Measurements from ENCODE around the gene DNAJA1.
"Not testable (repeated sequence)": the region's sequence is repeated elsewhere in the genome, so short reads cannot be mapped to it uniquely, and the experiment has no call there.

DNAJA1 gene

DNA sequence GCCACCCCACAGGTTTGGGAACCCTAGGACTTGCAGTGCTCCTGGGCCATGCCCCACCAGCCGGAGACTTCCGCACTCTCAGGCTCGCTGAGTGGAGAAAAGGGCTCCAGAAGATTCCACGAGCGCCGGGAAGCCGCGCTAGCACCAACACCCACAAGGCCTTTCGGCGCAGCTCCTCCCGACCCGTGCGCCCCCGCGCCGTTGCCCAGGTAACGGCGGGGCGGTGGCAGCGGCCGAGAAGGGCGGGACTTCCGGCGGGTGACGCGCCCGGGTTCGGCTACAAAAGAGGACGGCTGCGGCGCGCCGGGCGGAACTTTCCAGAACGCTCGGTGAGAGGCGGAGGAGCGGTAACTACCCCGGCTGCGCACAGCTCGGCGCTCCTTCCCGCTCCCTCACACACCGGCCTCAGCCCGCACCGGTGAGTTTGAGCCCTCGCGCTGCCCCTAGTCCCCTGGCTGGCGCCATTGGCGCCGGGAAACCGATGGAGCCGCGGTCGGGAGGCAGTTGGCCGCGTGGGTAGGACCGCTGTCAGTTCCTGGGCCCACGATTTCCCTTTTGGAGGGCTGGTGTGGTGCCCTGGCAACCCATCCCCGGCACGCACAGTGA is at the start of gene DNAJA1:
Gene DNAJA1 (plus strand): TSS at position 308 of the 606 bp plus-strand sequence. CDS start 1,212 bp downstream, outside the sequence.
- peak; percentile 99 for DNase-seq

DNA sequence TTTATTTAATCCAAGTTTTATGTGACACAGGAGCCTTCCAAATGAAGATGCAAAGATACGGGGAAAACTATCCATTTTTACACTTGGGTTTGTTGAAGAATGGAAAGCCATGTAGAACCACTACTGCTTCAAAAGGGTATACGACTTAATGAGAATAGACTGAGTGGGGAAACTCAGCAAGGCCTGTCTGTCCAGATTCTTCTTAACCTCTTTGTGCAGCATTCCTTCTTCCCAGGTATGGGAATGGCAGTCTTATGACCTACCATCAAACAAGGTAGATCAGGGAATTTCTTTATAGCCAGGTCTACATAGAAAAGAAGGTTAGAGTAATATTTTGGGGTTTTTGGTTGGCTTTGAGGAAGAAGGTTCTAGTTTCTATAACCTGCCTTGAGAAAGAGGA is 47.0 kb upstream of the DNAJA1 start:
- DNase-seq, result no peak

DNA sequence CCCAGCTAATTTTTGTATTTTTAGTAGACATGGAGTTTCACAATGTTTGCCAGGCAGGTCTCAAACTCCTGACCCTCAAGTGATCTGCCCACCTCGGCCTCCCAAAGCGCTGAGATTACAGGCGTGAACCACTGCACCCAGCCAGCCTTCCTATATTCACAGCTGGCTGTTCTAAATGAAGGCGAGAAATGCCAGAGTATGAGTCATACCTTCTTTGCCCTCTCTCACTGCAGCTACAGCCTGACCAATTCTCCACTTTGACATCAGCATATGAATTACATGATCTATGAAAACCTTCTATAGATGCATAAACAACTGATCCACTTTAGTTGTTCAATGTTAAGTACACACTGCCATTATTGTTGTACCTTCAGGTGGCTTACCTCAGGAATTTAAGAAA is 38.1 kb upstream of the DNAJA1 start:
- DNase-seq, result no peak

DNA sequence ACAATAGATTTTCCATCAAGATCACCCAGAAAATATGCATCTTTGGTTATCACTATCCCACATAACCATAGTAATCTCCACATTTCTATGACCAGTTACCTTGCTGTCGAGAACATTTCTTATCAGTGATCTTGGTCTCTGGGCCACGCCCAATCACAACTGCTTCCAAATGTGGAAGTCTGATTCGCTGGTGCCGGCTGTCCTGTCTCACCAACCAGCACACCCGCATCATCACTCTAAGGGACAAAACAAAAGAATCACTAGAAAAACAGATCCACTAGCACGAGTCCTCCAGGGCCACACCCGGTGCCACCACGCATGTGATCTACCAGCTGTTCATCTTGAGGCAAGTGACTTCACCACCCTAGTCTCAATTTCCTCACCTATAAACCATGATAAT is 35.4 kb upstream of the DNAJA1 start:
- DNase-seq, result no peak

DNA sequence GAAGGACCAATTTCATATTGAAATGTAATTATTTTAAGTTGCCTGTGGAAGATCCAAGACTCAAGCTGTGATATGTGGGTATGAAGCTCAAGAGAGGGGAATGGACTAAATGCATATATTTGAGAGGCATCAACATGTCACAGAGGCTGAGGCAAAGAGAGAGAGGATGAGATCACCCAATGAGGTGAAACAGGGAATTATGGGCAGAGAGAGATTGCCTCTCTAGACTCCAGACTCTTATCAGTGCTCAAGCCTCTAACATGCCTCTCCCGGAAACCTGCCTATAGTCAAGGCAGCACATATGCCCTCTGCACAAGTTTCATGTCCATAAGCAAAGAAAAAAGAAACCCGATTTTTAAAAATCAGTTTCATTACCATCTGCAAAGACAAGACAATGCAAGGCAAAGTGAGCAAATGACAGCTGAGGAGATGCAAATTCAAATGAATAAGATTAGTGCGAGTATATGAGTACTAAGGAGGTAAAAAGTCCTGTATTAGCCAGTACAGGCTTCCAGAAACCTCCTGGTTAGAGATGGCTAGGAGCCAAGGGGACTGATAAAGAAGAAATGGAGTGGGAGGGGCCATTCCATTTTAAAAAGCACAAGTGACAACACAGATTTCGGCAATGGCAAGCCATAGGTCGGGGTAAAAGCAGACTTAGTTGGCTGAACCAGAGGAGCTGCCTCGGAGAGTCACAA is 33.0 kb upstream of the DNAJA1 start:
- no peak for DNase-seq

DNA sequence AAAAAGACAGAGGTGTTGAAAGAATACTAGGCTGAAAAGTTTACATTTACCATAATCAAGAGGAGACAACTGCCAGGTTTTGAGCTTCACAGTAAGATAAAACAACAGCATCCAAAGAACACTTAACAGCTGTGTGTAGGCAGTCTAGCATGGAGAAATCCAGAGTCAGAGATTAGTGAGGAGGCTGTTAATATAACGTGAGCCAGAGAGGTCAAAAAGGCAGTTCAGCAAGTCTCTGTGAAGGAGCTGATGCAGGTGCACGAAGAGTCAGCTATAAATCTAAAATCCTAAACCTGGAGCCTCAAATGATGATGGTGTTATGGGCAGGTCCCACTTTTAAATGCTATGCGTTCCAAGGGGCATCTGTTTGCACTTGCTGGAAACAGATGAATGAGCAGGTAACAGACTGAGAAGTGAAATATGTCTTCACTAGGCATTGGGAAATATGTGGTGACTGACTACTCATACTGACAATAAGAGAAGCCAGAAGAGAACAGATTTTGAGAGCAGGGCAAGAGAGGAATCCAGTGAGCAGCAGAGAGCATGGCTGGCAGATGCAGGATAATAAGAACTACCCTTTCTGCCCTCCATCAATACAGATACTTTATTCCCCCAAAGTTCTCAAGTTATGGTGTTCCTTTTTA is 32.4 kb upstream of the DNAJA1 start:
- no peak for DNase-seq

DNA sequence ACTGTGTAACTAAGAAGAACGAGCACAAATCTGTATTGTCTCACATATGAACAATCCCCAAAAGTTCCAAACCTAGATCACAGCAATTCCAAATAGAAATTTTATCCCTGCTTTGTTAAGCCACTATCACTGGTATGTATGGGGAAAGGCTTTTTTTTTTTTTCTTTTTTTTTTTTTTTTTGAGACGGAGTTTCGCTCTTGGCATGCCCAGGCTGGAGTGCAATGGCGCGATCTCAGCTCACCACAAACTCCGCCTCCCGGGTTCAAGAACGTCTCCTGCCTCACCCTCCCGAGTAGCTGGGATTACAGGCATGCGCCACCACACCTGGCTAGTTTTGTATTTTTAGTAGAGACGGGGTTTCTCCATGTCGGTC is 24.4 kb upstream of the DNAJA1 start:
- not testable (repeated sequence) for DNase-seq

DNA sequence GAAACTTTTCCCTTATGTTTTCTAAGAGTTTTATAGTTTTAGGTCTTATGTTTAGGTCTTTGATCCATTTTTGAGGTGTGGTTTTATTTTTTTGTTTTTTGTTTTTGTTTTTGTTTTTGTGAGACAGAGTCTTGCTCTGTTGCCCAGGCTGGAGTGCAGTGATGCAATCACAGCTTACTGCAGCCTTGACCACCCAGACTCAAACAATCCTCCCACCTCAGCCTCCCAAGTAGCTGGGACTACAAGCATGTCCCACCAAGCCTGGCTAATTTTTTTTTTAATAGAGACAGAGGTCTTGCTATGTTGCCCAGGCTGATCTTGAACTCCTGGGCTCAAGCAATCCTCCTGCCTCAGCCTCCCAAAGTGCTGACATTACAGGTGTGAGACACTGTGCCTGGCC is 19.7 kb upstream of the DNAJA1 start:
- DNase-seq, result not testable (repeated sequence)

DNA sequence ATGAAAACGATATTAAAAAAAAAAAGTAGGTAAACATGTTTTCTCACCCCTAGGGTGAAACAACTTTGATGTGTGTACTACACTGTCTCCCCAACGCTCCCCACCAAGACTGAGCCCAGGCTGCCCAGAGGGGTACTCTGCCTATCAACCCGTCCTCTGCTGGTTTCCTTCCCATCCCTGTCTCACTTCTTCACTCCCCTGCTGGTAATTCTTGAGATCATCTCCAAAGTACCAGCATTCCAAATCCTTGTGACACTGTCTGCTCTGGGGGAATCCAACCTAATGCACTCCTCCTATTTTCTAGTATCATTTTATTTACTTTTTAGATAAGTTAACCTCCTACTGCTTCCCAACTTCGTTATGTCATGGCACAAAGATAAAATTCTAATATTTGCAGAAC is 17.3 kb upstream of the DNAJA1 start:
- DNase-seq, result no peak

DNA sequence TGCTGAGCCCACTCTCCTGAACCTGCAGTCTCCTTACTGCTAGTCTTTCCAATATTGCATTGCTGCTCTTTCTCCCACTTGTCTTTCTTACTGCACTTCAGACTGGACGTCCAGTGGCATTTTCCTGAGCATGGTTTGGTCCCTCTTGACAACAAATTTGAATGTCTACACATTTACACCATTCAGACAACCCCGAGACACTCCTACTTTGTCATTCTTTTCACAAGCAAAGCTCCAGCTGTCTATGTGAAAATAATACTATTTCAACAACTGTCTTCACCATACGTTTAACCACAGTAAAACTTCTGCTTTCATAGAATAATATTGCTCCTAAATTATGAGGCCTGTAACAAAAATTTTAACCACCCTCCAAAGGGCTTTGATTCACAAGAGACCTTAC is 13.2 kb upstream of the DNAJA1 start:
- DNase-seq, result no peak

DNA sequence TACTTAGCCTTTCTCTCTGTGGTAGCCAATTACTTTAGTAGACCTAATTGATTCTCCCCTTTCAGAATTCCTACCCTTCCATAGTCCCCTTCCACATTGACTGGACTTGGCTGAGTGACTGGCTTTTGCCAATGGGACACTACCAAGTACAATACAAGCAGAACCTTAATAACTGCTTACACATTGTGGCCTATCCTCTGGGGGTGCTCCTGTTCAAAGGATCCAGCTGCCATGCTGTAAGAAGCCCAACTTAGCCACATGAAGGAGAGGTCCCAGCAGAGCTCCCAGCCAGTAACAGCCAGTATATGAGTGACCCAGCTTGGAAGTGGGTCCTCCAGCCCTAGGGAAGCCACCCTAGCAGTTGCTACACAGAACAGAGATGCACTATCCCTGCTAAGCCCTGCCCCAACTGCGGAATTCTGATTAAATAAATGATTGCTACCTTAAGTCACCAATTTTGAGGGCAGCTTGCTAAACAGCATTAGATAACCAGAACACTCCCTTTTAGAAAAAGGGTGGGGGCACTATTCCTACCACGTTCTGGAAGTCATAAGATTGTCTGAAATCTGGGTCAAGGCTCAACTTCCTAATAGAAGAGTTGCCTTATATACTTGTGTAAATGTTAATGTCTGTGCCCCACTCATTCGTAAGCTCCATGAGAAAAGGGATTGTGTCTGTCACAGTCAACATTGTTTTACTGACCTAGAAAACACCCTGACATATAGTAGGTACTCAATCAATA is 12.6 kb upstream of the DNAJA1 start:
- DNase-seq, result no peak

DNA sequence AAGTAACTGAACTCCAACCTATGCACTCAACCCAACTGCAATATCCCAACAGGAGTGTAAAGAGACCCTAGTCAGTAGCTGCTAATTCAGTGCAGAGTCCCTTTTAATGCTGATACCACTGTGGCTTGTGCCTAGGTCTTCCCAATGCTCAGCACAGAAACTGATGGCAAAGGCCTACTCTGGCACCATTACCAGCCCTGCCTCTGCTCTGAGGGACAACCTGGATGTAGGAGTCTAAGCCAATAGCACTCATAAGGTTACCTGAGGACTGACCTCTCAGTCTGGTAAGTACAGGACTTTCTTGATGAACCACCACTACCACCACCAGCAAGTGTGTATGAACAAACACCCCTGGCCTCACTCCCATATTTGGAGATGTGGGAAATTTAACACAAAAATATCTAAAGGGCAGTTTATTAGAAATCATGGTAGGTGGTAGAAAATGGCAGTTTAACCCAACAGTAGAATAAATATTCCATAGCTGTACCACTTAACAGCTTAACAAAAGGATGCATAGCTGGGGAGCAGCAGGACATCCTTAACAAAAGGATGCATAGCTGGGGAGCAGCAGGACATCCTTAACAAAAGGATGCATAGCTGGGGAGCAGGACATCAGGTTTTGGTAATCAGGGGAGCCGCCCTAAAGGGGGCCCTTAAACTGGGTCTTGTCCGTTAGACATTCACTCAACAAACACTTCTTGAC is 11.0 kb upstream of the DNAJA1 start:
- DNase-seq, result no peak

DNA sequence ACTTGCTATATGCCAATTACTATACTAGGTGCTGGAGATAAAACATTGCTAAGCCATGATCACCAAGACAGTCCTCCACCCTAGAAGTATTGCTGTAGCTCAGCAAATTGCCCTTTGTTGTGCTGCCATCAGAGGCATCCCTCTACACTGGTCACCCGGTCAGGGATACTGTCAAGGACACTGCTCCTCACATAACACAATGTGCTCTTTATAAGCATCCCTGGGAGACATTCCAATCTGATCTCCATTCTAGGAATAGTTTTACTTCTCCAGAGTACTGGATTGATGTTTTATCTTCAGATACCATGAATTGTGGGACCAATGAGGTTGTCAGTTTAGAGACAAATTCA is 10.4 kb upstream of the DNAJA1 start:
- DNase-seq, result no peak

DNA sequence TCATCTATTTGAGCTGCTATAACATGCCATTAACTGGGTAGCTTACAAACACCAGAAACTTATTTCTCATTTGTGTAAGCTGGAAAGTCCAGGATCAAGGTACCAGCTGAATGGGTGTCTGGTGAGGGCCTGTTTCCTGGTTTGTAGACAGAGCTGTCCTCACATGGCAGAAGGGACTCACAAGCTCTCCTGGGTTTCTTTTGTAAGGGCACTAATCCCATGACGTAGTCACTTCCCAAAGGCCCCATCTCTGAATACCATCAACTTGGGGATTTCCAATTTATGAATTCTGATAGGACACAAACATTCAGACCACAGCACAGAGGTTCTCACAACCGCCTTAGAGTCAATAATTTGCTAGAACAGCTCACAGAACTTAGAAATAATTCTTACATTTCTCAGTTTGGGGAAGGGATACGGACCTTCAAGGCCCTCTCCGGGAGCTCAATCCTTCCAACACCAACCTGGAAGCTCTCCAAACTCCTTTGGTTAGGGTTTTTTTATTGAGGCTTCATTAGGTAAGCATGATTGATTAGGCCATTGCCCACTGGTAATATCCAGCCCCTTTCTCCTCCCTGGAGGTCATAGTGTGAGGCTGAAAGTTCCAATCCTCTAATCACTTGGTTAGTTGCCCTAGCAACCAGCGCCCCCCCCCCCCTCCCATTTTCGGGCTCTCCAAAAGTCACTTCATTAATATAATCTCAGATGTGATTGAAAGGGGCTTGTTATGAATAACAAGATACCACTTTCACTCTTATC is 7.6 kb upstream of the DNAJA1 start:
- DNase-seq, result no peak

DNA sequence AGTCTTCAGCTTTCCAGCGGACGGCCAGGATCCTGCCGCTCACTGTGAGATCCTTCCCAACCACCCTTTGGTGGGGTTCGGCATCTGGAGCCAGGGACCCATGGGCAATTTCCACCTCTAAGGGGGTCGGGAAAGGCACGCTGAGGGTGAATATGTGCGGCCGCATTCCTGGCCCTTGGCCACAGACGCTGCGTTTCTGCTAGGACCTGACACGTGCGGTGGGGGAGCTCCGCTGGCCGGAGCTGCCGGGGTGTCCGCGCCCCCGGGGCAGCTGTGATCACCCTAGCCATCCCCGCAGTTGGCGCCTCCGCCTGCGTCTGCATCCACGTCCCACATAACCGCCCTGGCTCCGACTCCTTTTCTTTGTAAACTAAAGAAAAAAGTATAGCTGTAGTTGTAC is 5.3 kb upstream of the DNAJA1 start:
- no peak for DNase-seq

DNA sequence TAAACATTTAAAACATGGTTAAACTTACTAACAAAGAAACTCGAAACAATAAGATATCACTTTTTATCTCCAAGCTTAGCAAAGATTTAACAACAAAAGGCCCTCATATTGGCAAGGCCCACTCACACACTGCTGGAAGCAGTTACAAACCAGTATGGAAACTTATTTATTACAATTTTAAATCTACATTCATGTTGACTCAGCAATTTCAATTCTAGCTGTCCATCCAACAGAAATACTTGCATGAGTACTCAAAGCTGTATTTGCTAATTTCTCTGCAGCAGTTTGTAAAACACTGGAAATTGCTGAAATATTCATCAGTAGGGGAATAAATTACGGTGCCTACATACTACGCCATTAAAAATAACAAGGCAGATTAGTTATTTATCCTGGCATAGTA is 2.8 kb upstream of the DNAJA1 start:
- DNase-seq, result no peak

DNA sequence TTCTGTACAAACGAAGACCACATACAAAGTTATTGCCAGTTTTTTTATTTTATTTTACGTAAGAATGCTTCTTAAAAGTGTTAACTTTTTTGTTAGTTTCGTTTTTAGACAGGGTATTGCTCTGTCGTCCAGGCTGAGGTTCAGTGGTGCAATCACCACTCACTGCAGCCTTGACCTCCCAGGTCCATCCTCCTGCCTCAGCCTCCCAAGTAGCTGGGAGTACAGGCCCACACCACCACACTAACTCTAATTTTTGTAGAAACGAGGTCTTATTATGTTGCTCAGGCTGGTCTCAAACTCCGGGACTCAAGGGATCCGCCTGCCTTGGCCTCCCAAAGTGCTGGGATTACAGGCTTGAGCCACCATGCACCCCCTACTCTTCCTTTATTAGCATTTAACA is 2.3 kb upstream of the DNAJA1 start:
- DNase-seq, result no peak

DNA sequence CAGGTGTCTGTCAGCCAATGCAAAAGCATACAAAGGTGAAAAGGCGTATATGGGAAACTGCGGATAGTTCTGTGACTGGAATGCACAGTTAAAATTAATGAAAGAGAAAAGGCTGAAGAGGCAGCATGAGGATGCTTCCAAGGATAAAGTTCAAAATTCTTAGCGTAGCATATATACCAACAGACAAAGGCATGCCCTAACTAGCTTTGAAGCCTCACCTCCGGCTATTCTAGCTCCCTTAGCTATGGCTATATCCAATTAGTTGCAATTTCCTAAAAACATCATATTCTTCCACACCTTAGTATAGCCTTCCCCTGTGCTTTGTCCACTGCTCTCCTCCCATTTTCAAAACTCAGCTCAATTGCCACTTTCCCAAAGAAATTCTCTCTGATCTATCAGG is 1.4 kb upstream of the DNAJA1 start:
- no peak for DNase-seq

DNA sequence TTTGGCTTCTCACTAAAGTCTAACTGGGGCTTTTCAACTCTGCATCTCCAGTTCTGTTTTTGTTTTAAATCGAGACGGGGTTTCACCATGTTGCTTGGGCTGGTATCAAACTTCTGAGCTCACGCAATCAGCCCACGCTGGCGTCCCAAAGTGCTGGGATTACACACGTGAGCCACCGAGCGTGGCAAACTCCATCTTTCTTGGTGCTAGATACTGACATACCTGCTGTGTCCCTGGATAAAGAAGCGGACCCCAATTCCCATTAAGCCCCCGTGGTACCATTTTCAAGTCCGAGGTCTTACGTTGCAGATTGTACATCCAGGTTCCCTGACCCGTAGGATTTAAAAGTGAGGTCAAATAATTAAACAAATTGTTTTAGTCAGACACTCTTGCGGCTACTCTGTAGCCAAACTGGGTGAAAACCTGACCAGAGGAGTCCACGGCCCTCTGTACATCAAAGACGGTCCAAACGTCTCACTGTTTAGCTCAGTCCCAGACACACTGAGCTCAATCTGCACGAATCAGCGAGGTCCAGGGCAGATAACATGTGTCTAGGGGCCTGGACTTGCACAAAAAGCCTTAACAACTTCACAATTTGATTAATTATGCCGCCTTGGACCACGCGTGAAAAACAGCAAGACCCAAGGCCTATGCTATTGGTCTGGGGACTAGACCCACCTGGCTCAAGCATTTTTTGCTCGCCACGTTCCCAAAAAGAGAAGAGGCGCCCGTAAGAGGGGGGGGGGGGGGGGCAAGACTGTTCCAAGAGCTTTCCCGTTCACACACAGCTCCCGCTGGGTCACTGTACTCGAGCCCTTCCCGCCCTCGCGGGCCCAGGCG is 727 bp upstream of the DNAJA1 start:
- DNase-seq, result no peak

DNA sequence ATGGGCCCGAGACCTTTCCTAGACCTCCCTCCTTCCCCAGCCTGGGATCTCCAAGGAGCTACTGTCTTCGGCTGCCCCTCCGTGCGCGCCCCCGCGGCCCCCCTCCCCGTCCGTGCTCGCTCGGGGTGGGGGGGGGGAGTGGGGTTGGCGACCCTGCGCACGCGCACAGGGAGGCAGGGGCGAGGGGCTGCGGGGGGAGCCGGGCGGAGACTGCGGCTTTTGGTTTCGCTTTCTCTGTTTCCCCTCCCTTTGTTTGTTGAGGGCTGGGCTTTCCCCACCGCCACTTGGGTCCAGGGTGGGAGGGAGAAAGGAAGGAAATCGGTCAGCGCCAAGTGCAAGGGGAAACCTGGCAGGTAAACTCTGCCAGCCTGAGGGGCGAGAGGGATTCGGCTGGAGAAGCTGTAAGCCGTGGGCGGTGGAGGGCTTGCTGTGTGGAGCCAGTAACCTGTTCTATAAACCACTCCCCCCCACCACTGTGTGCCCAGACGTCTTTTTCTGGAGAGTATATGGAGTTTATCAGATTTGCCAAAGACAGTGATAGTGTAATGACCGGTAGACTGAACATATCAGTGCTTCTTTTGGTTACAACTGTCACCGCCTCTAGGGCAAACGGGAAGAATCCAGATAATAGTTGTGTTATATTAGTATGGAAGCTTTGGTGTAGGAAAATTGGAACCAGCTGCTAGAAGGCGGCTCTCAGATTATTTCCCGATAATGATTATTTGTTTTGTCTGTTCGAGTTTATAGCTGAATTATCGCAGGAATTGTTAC is 684 bp downstream of the DNAJA1 start:
- peak; percentile 72 for DNase-seq
